Transverse colon (tissue), 4 donors: ENCODE data around the gene RNF215.
"Not testable (repeated sequence)": the region's sequence is repeated elsewhere in the genome, so short reads cannot be mapped to it uniquely, and the experiment has no call there.

Experiments used
- CTCF ChIP-seq, 5 experiments: fragments of 200-600 bp in 3 of 5; fragments of 450-650 bp in 2 of 5; sonication (generic) in 3 of 5; IDR thresholded peaks; 1 replicate in 2 of 5; 2 replicates in 3 of 5; pipeline ENCODE4 v1.5.1; 2016 to 2017; ENCODE audit warnings: antibody characterized with exemption in 5 of 5, inconsistent platforms in 3 of 5, mild to moderate bottlenecking in 2 of 5, moderate library complexity in 1 of 5
- EP300 ChIP-seq: sonication (generic); formaldehyde crosslinking; IDR thresholded peaks from one replicate; pipeline ENCODE4 v1.6.1; 2017; ENCODE audit warnings: antibody characterized with exemption, low read depth
- POLR2A ChIP-seq: fragments of 450-650 bp; IDR thresholded peaks from one replicate; pipeline ENCODE4 v1.6.1; 2016; ENCODE audit warnings: antibody characterized with exemption, mild to moderate bottlenecking, moderate library complexity
- POLR2AphosphoS5 ChIP-seq, 3 donors: sonication (generic); formaldehyde crosslinking; IDR thresholded peaks; one replicate each; pipeline ENCODE4 v1.6.1; 2016; ENCODE audit warnings: antibody characterized with exemption in 3 of 3

- not testable (repeated sequence) for TF ChIP-seq POLR2A; CTCF (IDR thresholded peaks at IDR 0.05); POLR2AphosphoS5 (IDR thresholded peaks at IDR 0.05); EP300
These were observed 15.5 kb upstream of the RNF215 start for GRCh38 chr22:30402766-30403104.
